HG02938 (cell line): ENCODE results near the gene VSIG2.

Experiments used
- ATAC-seq: cut with Tn5 transposase; IDR thresholded peaks from one replicate; pipeline ENCODE4 v1.9.1; 2021; ENCODE audit warnings: mild to moderate bottlenecking, moderate library complexity; ENCODE audit not compliant: unreplicated experiment

The VSIG2 gene

DNA sequence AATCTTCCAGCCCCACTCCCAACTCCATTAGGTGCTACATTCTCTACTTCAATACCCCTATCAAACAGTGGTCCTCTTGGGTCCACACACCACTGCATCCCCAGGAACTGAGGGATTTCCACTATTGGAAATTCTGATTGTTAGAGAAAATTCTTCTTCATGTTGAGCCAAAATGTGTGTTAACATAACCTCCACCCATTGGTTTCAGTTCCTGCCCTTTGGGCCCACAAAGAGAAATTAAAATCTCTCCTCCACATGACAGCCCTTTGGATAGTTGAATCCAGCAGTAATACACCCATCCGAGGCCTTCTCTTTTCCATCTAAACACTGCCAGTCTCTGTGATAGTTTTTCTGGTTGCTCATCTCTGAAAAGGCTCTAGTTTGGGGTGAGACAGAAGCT is 2.1 kb downstream of the VSIG2 start:
- ATAC-seq, result no peak

DNA sequence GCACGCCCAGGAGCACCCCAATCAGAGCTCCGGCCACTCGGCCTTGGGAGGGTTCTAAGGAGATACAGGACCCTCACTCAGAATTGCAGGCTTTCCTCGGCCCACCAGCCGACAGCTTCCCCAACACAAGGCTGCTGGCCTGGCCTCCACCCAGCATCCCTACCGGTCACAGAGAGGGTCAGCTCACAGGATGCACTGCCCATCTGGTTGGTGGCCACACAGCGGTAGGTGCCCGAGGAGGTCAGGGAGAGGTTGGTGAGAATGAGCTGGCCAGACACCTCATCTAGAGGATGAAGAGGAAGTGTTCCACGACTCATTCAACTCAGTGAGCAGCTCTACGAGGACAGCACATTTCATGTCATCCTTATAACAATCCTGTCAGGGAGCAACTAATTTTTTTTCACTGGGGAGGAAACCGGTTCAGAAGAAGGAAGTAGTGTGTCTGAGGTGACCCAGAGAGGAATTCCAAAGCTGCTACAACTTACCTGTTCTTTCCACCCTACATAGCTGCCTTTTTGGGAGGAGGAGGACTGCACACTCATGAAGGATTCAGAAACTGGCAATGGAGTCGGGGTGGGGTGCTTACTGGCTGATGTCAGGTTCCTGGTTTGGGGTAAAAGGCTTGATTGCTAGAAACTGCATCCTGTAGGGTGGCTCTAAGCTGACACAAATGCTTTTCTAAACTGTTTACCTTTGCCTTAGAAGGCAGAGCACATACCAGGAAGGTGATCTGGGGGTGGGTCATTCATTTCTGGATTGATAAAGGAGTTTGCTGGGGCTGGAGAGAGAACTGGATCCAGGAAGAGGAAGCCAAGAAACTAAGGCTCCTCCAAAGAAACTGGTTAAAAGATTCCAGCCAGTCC is 3.3 kb downstream of the VSIG2 start:
- no peak for ATAC-seq

DNA sequence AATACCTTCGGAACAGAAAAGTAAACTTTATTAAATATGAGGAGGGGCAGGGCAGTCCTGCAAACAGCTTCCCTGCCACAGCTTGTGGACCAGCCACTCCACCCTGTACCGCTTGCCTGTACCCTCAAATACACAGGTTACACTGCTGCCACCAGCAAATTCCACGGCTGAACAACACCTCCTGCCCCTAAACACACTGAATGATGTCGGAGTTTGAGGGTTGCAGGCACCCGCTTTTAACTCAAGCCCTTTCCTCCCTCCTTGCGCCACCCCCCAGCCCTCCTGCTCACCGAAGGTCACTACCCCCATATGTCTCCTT is 4.0 kb downstream of the VSIG2 start:
- ATAC-seq, result no peak

GRCh38 chr11:124747406-124748099 is 4.5 kb downstream of the VSIG2 start:
- no peak for ATAC-seq

- peak; percentile 88 for ATAC-seq
Observed at GRCh38 chr11:124746621-124747243, 5.3 kb downstream of the VSIG2 start.

GRCh38 chr11:124745835-124746620 is 6.0 kb downstream of the VSIG2 start:
- ATAC-seq, result peak; percentile 19

GRCh38 chr11:124745270-124745834 is 6.7 kb downstream of the VSIG2 start:
- no peak for ATAC-seq

- ATAC-seq, result no peak
Observed at GRCh38 chr11:124743050-124743449, 9.0 kb downstream of the VSIG2 start.

- ATAC-seq, result no peak
Observed at GRCh38 chr11:124742555-124742954, 9.5 kb downstream of the VSIG2 start.

DNA sequence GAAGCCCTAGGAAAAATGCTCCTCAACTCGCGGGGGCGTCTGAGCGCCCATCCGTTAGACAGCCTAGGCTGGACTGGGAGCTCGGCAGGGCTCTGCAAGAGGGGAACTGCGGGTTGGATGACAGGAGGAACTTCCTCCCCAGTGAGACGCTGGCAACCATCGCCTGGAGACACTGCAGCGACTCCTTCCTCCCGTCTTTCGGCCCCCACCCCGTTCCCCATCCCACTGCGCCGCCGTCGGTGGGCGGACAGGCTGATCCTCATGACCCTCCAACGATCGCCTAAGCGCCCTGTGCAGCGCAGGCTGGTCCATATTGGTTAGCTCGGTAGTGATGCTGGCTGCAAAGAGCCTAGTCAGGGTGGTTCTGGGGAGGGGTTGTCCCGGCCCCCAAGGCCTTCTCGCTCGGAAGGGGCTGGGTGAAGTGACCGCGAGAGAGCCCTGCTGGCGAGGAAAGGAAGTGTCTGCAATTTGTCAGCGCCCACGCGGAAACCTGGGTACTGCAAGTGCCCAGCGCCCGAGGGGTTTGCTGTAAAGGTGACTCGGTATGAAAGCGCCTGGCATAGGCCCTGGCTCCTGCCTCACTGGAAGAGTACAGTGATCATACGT is 11.7 kb downstream of the VSIG2 start:
- peak; percentile 53 for ATAC-seq

DNA sequence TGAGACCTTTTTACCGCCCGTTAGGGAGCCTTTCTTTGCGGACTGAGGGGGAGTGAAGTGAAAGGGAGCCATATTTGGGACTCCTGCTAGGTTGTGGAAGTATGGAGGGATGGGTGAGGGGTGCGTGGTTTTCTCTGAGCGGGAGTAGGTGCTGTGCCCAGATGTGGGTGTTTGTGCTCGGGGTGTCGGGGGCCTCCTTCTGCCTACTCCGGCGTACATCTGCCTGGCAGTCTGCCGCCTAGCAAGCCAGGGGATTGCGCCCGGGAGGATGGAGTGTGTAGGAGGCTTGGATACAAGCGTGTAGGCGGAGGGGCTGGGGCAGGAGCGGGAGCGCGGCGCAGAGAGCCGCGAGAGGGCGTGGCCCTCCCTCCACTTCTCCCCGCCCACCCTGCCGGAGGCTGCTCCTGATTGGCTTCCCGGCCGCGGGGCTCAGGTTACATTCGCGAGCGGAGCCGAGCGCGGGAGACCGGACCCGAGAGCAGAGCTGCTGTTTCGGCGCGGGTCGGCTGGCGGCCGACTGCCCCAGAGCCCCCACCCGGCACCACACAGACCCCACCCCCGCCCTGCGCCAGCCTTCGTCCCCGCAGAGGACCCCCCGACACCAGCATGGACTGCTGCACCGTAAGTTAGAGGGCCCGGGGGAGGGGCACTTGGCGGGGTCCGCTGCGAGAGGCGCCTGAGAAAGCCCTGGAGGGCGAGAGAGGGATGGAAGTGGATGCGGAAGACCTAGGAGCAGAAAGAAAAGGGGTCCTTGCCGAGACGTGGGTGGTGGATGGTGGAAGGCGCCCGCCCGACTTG is 12.4 kb downstream of the VSIG2 start, which contains the start of gene NRGN:
Gene NRGN (plus strand): TSS at position 464 of the 798 bp plus-strand sequence. CDS start 143 bp downstream, at position 607.
- peak; percentile 93 for ATAC-seq

DNA sequence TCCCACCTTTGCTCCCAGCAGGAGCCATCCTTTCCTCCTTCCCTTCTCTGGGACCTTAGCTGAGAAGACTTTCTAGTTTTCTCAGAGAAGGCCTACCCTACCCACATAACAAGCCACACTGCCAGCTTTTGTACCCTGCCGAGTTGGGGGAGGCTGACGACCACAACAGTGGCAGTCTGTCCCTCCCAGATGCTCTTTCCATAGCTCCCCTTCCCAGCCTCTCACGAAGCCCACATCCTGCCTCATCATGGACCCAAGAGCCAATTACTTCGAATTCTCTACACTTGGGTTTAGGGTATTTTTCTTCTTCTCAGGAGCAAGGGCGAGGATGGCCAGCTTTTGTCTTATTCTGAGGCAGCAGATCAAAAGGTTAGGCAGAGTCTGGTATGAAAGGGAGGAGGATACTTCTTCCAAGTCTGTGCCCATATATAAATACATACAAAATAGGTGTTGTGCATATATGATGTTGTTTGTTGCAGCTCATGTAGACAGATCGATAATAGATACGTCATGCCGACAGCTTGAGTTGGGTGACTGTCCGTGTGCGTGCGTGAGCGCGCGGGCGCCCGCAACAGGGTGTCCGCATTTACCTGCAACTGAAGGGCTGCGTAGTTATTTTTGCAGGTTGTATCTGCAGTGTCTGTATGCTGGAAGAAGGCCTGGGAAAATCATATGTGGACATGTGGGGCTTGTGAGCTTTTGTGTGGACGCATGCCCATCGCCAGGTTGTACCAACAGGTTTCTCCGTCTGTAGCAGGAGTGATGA is 13.2 kb downstream of the VSIG2 start:
- no peak for ATAC-seq

DNA sequence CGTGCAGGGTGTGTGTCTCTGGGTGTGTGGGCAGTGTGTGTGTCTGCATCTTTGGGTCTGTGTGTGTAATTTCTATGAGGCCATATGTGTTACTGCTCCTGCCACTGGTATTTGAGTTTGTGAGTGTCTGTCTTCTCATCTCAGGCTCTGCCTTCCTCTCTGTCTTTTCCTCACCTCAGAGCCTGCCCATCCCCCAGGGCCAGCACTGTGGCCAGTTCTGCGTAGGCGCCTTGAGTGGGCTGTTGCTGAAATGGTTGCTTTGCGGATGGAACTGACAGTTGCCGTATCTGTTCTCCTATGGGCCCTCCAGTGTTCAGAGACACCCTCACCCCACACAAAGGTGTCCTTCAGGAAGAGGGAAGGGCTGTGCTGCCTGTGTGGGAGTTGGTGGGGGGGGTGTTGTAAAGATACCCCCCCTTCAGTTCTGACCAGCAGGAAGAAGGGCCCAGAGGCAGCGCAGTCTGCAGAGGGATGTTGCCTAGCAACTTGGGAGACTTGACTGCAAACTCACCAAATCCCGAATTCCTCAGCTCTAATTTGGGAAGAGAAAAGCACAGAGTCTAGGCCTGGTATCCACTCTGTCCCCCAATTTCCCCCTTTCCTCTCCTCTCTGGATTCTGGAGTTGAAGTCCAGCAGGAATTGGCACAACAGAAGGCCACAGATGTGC is 14.3 kb downstream of the VSIG2 start:
- no peak for ATAC-seq

DNA sequence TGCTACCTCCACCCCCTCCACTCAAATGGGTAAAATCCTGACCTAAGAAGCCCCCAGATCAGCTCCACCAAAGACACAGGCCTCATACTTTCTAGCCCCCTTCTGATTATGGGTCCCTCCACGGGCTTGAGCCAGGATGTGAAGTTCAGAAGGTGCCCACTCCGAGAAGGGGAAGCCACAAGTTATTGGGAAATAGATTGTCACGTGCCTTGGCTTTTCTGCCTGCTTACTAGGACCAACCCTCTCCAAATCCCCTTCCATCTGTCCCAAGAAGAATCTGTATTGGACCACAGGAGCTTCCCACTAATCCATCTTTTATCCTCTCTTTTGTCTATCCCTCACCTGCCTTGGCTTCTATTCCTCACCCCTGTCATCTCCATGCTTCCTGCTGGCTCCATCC is 15.3 kb downstream of the VSIG2 start:
- ATAC-seq, result no peak

DNA sequence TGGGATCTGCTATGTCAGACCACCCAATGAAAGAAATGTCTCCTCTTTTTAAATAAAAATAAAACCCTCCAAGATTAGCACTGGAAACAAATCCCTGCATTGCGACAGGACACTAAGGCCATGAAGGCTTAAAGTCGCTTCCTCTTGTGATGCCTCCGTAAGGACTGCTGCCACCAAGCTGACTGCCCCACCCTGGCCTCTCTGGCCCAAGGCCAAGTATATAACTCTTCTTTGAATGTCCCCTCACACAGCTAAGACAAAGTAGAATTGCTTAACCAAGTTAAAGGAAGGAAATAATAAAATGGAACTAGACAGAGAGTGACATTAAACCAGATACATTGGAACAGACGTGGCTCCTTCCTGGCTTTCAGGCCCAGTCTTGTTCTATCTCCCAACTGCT is 19.8 kb downstream of the VSIG2 start:
- no peak for ATAC-seq

GRCh38 chr11:124729571-124729970 is 22.5 kb downstream of the VSIG2 start:
- ATAC-seq, result no peak

DNA sequence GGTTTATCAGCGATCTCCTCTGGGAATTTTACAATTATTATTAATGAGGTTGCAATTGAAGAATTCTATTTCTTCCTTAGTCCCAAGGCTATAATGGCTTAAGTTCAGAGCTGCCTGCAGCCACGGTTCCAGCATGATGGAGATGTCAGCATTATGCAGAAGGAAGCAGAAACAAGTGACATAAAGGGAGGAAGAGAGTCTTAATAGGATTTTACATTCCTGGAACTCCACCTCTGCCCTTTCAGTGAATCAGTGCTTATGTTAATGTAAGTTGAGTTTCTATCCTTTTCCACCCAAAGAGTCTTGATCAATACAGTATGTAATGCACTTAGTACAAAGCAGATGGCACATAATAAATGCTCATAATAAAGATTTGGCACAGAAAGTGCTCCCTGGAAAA is 23.9 kb downstream of the VSIG2 start:
- ATAC-seq, result no peak

GRCh38 chr11:124727474-124727873 is 24.6 kb downstream of the VSIG2 start:
- no peak for ATAC-seq
